GM23338 (cell line): ENCODE data around the gene ARF1. TPM values are rescaled to one million over a fixed set of nuclear protein-coding genes. Genes with fewer than 3 reads are reported as not detected.

ENCODE experiments used
- ATAC-seq: fragments of 200-7000 bp; cut with Tn5 transposase; 3 replicates; pipeline ENCODE4 v1.9.1; 2020
- DNase-seq: peaks from one replicate; pipeline ENCODE4 v3.0.0-alpha.2; 2015; ENCODE audit warnings: low spot score
- H2AFZ ChIP-seq: fragments of 200-600 bp; sonication (generic); 2 replicates; pipeline ENCODE4 v1.8.0; 2016; ENCODE audit warnings: antibody characterized with exemption, mild to moderate bottlenecking, moderate library complexity
- H3F3A ChIP-seq: fragments of 200-600 bp; sonication (generic); replicated peaks from 2 replicates; pipeline ENCODE4 v1.8.0; 2017; ENCODE audit warnings: antibody characterized with exemption, mixed run types, low read depth
- H3K27ac ChIP-seq: fragments of 200-600 bp; sonication (generic); 2 replicates; pipeline ENCODE4 v1.6.1; 2016; ENCODE audit warnings: low read depth
- H3K27me3 ChIP-seq: fragments of 200-600 bp; sonication (generic); 2 replicates; pipeline ENCODE4 v1.8.0; 2016; ENCODE audit warnings: mild to moderate bottlenecking, mixed run types, moderate library complexity; ENCODE audit not compliant: insufficient read depth
- H3K36me3 ChIP-seq: fragments of 200-600 bp; sonication (generic); 2 replicates; pipeline ENCODE4 v1.8.0; 2016; ENCODE audit warnings: mild to moderate bottlenecking; ENCODE audit not compliant: insufficient read depth
- H3K4me1 ChIP-seq: fragments of 200-600 bp; sonication (generic); 2 replicates; pipeline ENCODE4 v1.8.0; 2016; ENCODE audit warnings: mild to moderate bottlenecking, moderate library complexity; ENCODE audit not compliant: insufficient read depth
- H3K4me2 ChIP-seq: fragments of 200-600 bp; sonication (generic); 2 replicates; pipeline ENCODE4 v1.7.1; 2017; ENCODE audit warnings: mixed run types
- H3K4me3 ChIP-seq: fragments of 200-600 bp; sonication (generic); 2 replicates; pipeline ENCODE4 v1.6.1; 2016; ENCODE audit warnings: mixed run types
- H3K79me2 ChIP-seq: fragments of 200-600 bp; sonication (generic); replicated peaks from 2 replicates; pipeline ENCODE4 v1.8.0; 2017; ENCODE audit warnings: mild to moderate bottlenecking; ENCODE audit not compliant: insufficient read depth
- H3K9me2 ChIP-seq: fragments of 200-600 bp; sonication (generic); 2 replicates; pipeline ENCODE4 v1.8.0; 2017; ENCODE audit not compliant: insufficient read depth
- H4K20me1 ChIP-seq: fragments of 200-600 bp; sonication (generic); replicated peaks from 2 replicates; pipeline ENCODE4 v1.8.0; 2017; ENCODE audit warnings: mild to moderate bottlenecking; ENCODE audit not compliant: insufficient read depth
- H3K27ac Mint-ChIP-seq: 2 replicates; pipeline ENCODE4 v1.8.0; 2020; ENCODE audit warnings: inconsistent platforms, mild to moderate bottlenecking, moderate library complexity, mixed read lengths
- H3K27me3 Mint-ChIP-seq: 3 replicates; pipeline ENCODE4 v1.8.0; 2022; ENCODE audit warnings: low read depth, mild to moderate bottlenecking, moderate library complexity, mixed read lengths, inconsistent platforms; ENCODE audit not compliant: insufficient read depth, poor library complexity
- H3K36me3 Mint-ChIP-seq: 3 replicates; pipeline ENCODE4 v1.8.0; 2021; ENCODE audit warnings: low read depth, mild to moderate bottlenecking, inconsistent platforms, moderate library complexity, mixed read lengths
- H3K4me1 Mint-ChIP-seq: 3 replicates; pipeline ENCODE4 v1.8.0; 2020; ENCODE audit warnings: mild to moderate bottlenecking, inconsistent platforms, mixed read lengths
- H3K4me3 Mint-ChIP-seq: 3 replicates; pipeline ENCODE4 v1.8.0; 2021; ENCODE audit warnings: moderate library complexity, mild to moderate bottlenecking, inconsistent platforms, mixed read lengths
- H3K9me3 Mint-ChIP-seq: 3 replicates; pipeline ENCODE4 v1.8.0; 2020; ENCODE audit warnings: moderate library complexity, mild to moderate bottlenecking, inconsistent platforms, mixed read lengths
- CREB1 ChIP-seq: fragments of 250-450 bp; sonication (Bioruptor Pico); IDR thresholded peaks from 2 replicates; pipeline ENCODE4 v1.5.0; 2020; ENCODE audit warnings: low read depth, mild to moderate bottlenecking, moderate library complexity
- EZH2 ChIP-seq: fragments of 200-600 bp; sonication (generic); IDR thresholded peaks from one replicate; pipeline ENCODE4 v1.8.0; 2017; ENCODE audit warnings: antibody characterized with exemption, mild to moderate bottlenecking, low read depth; ENCODE audit not compliant: unreplicated experiment
- EZH2phosphoT487 ChIP-seq: fragments of 200-600 bp; sonication (generic); IDR thresholded peaks from one replicate; pipeline ENCODE4 v1.8.1; 2018; ENCODE audit warnings: antibody characterized with exemption; ENCODE audit not compliant: unreplicated experiment
- NANOG ChIP-seq: IDR thresholded peaks from 2 replicates; pipeline ENCODE4 v1.6.1; 2016; ENCODE audit warnings: antibody characterized with exemption, borderline replicate concordance
- POLR2AphosphoS5 ChIP-seq: IDR thresholded peaks from 2 replicates; pipeline ENCODE4 v1.6.1; 2016; ENCODE audit warnings: antibody characterized with exemption, low read depth
- STAT1 ChIP-seq: IDR thresholded peaks from one replicate; pipeline ENCODE4 v1.6.1; 2016; ENCODE audit warnings: antibody characterized with exemption; ENCODE audit not compliant: unreplicated experiment
- ZNF114 ChIP-seq: fragments of 250-450 bp; sonication (Bioruptor Pico); IDR thresholded peaks from 2 replicates; pipeline ENCODE4 v1.5.0; 2020; ENCODE audit warnings: mild to moderate bottlenecking, moderate library complexity
- ZNF331 ChIP-seq: fragments of 250-450 bp; sonication (Bioruptor Pico); IDR thresholded peaks from 2 replicates; pipeline ENCODE4 v1.5.0; 2020; ENCODE audit warnings: low read depth, mild to moderate bottlenecking, moderate library complexity
- ZNF462 ChIP-seq: fragments of 250-450 bp; sonication (Bioruptor Pico); IDR thresholded peaks from 2 replicates; pipeline ENCODE4 v1.5.0; 2020; ENCODE audit warnings: mild to moderate bottlenecking, moderate library complexity
- polyA plus RNA-seq: library from polyadenylated mRNA; unstranded; fragments of >200 nt; fragmentation: Nextera tagmentation; extraction: Ambion mirVana; gene quantifications from 2 replicates; pipeline ENCODE4 v1.2.1, GENCODE V29; 2016
- total RNA-seq: library from RNA; depleted of rRNA; stranded (reverse); fragments of >200 nt; shearing (Covaris generic); gene quantifications from 2 replicates; pipeline ENCODE4 v1.2.3, GENCODE V29; 2014
- TF ChIP-seq, protein P1 (sequence below): IDR thresholded peaks from one replicate; pipeline ENCODE4 v1.6.1; 2018; ENCODE audit warnings: antibody characterized with exemption; ENCODE audit not compliant: unreplicated experiment

ARF1 gene
- total and polyA plus RNA-seq, 2 experiments from 2014 or later: 210 to 306 TPM

DNA sequence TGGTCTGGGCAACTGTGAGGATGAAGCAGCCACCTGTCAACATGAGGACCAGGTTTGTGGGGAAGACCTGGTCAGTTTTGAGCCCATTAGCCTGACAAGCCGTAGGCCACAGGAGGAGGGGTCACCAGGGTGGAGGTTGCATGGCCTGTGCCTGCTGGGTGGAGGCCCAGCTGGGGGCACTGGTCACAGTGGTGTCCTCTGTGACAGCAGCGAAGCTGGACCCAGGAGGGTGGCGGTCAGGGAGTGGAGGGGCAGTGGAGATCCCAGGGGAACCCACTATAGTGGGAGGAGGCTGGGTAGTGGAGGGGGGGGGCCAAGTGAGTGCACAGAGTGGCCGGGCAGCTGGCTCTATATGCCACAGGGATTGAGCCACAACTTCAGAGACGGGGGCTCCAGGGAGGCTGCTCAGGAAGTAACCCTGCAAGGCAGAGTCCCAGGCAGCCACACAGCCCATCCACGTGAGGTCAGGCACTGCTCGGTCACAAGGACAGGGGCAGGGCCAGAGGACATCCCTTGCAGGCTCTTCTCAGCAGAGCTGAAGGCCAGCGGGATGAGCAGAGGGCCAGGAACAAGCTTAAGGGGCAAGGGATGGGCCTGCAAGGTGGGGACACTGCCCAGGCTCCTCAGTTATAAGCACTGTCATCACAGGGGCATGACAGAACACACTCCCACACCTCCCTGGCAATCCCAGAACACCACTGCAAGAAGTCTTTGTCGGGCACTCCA lies 22.9 kb downstream of the ARF1 start:
- Histone ChIP-seq H3K9me2 (no peaks in the 10 kb centered on the region), H3K36me3 (no peaks in the 10 kb centered on the region), H3F3A (0 out of 2 replicates have a peak, but pooled peaks cover 2% of the 10 kb centered on the region), H3K4me2 (no peak overlapping the region), H3K79me2 (peaks cover 8% of the 10 kb centered on the region), H3K27ac (no peak overlapping the region), H3K27me3 (peaks cover 8% of the 10 kb centered on the region; the same call in 1 of the 2 replicates), H3K4me3 (no peak overlapping the region), H3K4me1 (peaks cover 7% of the 10 kb centered on the region; the same call in 1 of the 2 replicates), H4K20me1 (no peaks in the 10 kb centered on the region; the same call in 1 of the 2 replicates), H2AFZ (no peak overlapping the region)
- H3K27ac Mint-ChIP-seq: no peak overlapping the region
- no peaks in the 10 kb centered on the region; the same call in 1 of the 3 replicates for H3K9me3 Mint-ChIP-seq
- H3K36me3 Mint-ChIP-seq: peaks cover 18% of the 10 kb centered on the region
- ATAC-seq (no peak), DNase-seq (no peak)
- H3K4me1 Mint-ChIP-seq: peaks cover 20% of the 10 kb centered on the region
- no peak overlapping the region for H3K4me3 Mint-ChIP-seq
- TF ChIP-seq POLR2AphosphoS5 (no peak), ZNF331 (CRISPR knock-in tag) (no peak), STAT1 (no peak), ZNF462 (CRISPR knock-in tag) (no peak), CREB1 (no peak), EZH2phosphoT487 (no peak), NANOG (no peak), ZNF114 (CRISPR knock-in tag) (no peak), EZH2 (no peak)
- TF ChIP-seq, protein P1, sequence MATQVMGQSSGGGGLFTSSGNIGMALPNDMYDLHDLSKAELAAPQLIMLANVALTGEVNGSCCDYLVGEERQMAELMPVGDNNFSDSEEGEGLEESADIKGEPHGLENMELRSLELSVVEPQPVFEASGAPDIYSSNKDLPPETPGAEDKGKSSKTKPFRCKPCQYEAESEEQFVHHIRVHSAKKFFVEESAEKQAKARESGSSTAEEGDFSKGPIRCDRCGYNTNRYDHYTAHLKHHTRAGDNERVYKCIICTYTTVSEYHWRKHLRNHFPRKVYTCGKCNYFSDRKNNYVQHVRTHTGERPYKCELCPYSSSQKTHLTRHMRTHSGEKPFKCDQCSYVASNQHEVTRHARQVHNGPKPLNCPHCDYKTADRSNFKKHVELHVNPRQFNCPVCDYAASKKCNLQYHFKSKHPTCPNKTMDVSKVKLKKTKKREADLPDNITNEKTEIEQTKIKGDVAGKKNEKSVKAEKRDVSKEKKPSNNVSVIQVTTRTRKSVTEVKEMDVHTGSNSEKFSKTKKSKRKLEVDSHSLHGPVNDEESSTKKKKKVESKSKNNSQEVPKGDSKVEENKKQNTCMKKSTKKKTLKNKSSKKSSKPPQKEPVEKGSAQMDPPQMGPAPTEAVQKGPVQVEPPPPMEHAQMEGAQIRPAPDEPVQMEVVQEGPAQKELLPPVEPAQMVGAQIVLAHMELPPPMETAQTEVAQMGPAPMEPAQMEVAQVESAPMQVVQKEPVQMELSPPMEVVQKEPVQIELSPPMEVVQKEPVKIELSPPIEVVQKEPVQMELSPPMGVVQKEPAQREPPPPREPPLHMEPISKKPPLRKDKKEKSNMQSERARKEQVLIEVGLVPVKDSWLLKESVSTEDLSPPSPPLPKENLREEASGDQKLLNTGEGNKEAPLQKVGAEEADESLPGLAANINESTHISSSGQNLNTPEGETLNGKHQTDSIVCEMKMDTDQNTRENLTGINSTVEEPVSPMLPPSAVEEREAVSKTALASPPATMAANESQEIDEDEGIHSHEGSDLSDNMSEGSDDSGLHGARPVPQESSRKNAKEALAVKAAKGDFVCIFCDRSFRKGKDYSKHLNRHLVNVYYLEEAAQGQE: no peak
- peaks cover 28% of the 10 kb centered on the region for H3K27me3 Mint-ChIP-seq
